Type B pancreatic cell (in vitro differentiated cells): ENCODE results near the gene AVPI1. TPM values are rescaled to one million over a fixed set of nuclear protein-coding genes. Genes with fewer than 3 reads are reported as not detected.

Experiments used
- DNase-seq: peaks from one replicate; pipeline ENCODE4 v3.0.0; 2021; ENCODE audit warnings: mixed read lengths; ENCODE audit not compliant: unreplicated experiment; ENCODE audit errors: extremely low spot score
- H3K27ac Mint-ChIP-seq: 2 replicates; pipeline ENCODE4 v1.8.0; 2021; ENCODE audit warnings: mild to moderate bottlenecking, mixed read lengths
- H3K27me3 Mint-ChIP-seq: 2 replicates; pipeline ENCODE4 v1.8.0; 2021; ENCODE audit warnings: mixed read lengths
- H3K36me3 Mint-ChIP-seq: 2 replicates; pipeline ENCODE4 v1.8.0; 2021; ENCODE audit warnings: mixed read lengths
- H3K4me1 Mint-ChIP-seq: one replicate; pipeline ENCODE4 v1.8.0; 2021; ENCODE audit warnings: mixed read lengths; ENCODE audit not compliant: unreplicated experiment
- H3K4me3 Mint-ChIP-seq: 2 replicates; pipeline ENCODE4 v1.8.0; 2021; ENCODE audit warnings: mild to moderate bottlenecking, mixed read lengths
- H3K9me3 Mint-ChIP-seq: 2 replicates; pipeline ENCODE4 v1.8.0; 2021; ENCODE audit warnings: mixed read lengths
- CTCF ChIP-seq: fragments of 200-600 bp; sonication (generic); conservative IDR thresholded peaks from 2 replicates; pipeline ENCODE4 v1.5.0; 2021; ENCODE audit warnings: antibody characterized with exemption, mild to moderate bottlenecking
- long read RNA-seq: library from polyadenylated mRNA; unstranded; transcript quantifications from one replicate; pipeline ENCODE4 v2.0.0, GENCODE V29; 2020
- total RNA-seq: library from RNA; stranded (reverse); gene quantifications from 2 replicates; pipeline ENCODE4 v1.2.1, GENCODE V29; 2021; ENCODE audit warnings: low replicate concordance

AVPI1 gene
- total RNA-seq = 7.8 and 16.2 TPM in 2 replicates
- long read RNA-seq, transcript AVPI1-201 (3 exons, 1,457 nt) = major isoform, 16 of 20 reads
- long read RNA-seq, partial matches to known transcripts = 0 of 20 reads
- long read RNA-seq, other reads (novel, unspliced or antisense) = 4 of 20 reads

GRCh38 chr10:97686962-97687784 is at the start of gene AVPI1:
AVPI1 (minus strand) TSS chr10:97687241; CDS start chr10:97679905, 7,336 bp downstream.
- TF ChIP-seq CTCF = no peak
- peak; percentile 100 for DNase-seq
- peaks cover 28% of the 10 kb centered on the region for H3K4me1 Mint-ChIP-seq
- H3K27me3 Mint-ChIP-seq = no peaks in the 10 kb centered on the region
- H3K36me3 Mint-ChIP-seq = no peaks in the 10 kb centered on the region
- H3K4me3 Mint-ChIP-seq = peak within 1 kb of the TSS; percentile 92
- H3K9me3 Mint-ChIP-seq = no peaks in the 10 kb centered on the region
- H3K27ac Mint-ChIP-seq = peak within 1 kb of the TSS; percentile 83

GRCh38 chr10:97736403-97736901 is 49.4 kb upstream of the AVPI1 start:
- peaks cover 3% of the 10 kb centered on the region for H3K36me3 Mint-ChIP-seq
- peak overlapping the region; percentile 100 for H3K4me3 Mint-ChIP-seq
- peaks cover 8% of the 10 kb centered on the region for H3K9me3 Mint-ChIP-seq
- no peak for DNase-seq
- peak overlapping the region; percentile 98 for H3K27ac Mint-ChIP-seq
- TF ChIP-seq CTCF = no peak
- peaks cover 13% of the 10 kb centered on the region for H3K27me3 Mint-ChIP-seq
- H3K4me1 Mint-ChIP-seq = peaks cover 29% of the 10 kb centered on the region

DNA sequence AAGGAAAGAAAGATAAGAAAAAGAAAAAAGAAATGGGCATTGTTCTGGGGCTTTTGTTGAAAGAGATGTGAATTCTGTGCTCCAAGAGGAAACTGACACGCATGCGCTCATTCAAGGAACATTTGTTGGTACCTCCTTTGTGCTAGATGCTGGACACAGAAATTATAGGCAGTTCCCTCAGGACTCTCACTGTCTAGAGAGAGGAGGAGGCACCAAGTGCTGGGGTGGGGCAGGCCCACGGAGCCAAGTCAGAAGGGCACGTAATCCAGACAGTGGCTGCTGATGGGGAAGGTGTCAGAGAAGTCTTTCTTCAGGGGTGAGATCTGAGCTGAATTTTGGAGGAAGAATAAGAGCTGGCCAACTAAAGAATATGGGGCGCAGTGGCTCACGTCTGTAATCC is 47.0 kb upstream of the AVPI1 start:
- H3K27ac Mint-ChIP-seq = no peak overlapping the region
- no peak for TF ChIP-seq CTCF
- no peak for DNase-seq
- H3K4me3 Mint-ChIP-seq = no peak overlapping the region
- peaks cover 8% of the 10 kb centered on the region for H3K9me3 Mint-ChIP-seq
- peaks cover 13% of the 10 kb centered on the region for H3K27me3 Mint-ChIP-seq
- peaks cover 15% of the 10 kb centered on the region for H3K4me1 Mint-ChIP-seq
- peaks cover 3% of the 10 kb centered on the region for H3K36me3 Mint-ChIP-seq

GRCh38 chr10:97733256-97733655 is 46.2 kb upstream of the AVPI1 start:
- no peak for DNase-seq
- H3K4me3 Mint-ChIP-seq = no peak overlapping the region
- no peak for TF ChIP-seq CTCF
- peaks cover 8% of the 10 kb centered on the region for H3K9me3 Mint-ChIP-seq
- H3K27me3 Mint-ChIP-seq = peaks cover 13% of the 10 kb centered on the region
- H3K4me1 Mint-ChIP-seq = peaks cover 13% of the 10 kb centered on the region
- no peak overlapping the region for H3K27ac Mint-ChIP-seq
- H3K36me3 Mint-ChIP-seq = peaks cover 3% of the 10 kb centered on the region

DNA sequence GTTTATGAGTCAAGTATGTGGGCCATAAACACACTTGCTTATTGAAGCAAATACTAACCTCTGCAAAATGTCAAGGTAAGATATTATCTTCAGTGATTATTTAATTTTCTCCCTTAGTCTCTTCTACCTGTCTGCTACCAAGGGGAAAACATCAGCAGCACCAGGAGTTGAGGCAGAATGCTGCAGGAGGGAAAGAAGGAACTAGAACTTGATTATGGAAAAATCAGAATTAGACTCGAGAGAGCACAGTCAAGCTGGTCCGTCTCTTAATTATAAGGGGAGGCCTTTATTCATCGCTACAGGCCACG is 45.0 kb upstream of the AVPI1 start:
- Mint-ChIP-seq H3K27me3 (peaks cover 13% of the 10 kb centered on the region), H3K4me1 (peaks cover 5% of the 10 kb centered on the region), H3K27ac (no peak overlapping the region), H3K4me3 (no peak overlapping the region), H3K36me3 (peaks cover 3% of the 10 kb centered on the region), H3K9me3 (peaks cover 8% of the 10 kb centered on the region)
- no peak for TF ChIP-seq CTCF
- DNase-seq = no peak
